ENCODE data around the gene RTL10.

Gene RTL10

DNA sequence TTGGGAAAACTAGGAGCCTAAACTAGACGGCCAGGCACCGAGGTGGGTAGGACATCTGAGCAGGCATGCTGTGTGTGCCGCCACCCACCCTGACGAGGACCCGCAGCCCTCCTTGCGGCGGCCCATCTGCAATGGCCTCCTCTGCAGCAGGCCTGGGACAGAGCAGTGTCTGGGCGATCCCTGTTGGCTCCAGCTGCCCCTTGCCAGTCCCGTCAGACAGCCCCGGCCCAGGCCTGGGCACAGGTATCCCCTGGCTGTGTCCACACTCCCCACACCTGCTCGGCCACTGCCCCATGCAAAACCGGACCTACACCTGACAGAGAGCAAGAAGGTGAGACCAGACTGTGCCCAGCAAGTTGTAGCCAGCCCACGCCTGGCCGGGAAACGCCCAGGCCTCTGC lies 38.7 kb upstream of the RTL10 start:
- no peak for TF ChIP-seq CTCF (IDR thresholded peaks at IDR 0.05; ENCODE audit: borderline replicate concordance, control extremely low read depth, extremely low read depth, insufficient read depth, missing control alignments)
- no peak for DNase-seq (ENCODE audit: low spot score)
- in situ Hi-C loops (cut with MboI; ENCODE audit: low sequenced_read_pairs, unreplicated experiment): no loop called here

DNA sequence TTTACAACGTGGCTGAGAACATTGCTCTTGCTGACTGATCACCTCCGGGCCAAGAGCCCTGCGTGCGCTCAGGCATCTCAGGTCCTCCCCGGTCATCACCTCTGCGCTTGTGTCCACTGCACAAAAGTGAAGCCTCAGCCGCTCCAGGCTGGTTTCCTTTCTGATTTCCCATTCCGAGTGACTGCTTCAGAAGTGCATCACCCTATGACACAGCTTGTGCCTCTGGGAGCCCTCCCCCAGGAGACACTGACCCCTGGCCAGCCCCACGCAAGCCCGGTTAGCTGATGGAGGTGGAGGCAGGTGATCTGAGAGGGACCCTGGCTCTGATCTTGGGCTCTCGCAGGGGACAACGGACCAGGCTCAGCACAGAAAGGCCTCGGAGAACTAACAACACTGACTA lies 38.3 kb upstream of the RTL10 start:
- no peak for DNase-seq (ENCODE audit: low spot score)
- in situ Hi-C loops (cut with MboI; ENCODE audit: low sequenced_read_pairs, unreplicated experiment): no loop called here
- no peak for TF ChIP-seq CTCF (IDR thresholded peaks at IDR 0.05; ENCODE audit: borderline replicate concordance, control extremely low read depth, extremely low read depth, insufficient read depth, missing control alignments)

DNA sequence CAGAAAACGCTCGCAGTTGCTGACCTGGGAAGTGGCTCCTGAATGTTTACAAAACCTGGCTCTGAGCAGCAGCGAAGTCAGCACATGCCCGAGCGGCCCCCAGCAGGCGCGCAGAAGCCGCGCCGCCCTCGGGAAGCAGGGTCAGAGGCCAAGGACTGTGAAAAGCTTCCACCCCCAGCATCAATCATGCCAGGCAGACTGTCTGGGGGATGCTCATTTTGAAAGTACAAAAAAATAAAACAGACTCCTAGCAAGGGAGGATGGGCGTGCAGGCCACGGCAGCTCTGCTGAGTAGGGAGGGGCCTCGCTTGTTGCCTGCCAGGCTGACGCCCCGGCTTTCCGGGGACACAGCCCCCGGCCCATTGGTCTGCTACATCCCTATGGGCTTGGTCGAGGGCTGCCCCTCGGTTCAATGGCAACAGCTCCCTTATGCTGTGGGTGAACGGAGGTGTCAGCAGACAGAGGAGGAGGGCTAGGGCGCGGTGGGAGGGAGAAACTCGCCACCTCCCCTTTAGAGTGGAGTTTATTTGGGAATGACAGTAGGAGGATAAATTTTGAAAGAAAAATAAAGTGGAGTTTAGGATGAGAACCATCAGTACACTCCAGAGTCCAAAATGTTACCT lies 37.7 kb upstream of the RTL10 start:
- in situ Hi-C loops (cut with MboI; ENCODE audit: low sequenced_read_pairs, unreplicated experiment): no loop called here
- TF ChIP-seq CTCF (IDR thresholded peaks at IDR 0.05; ENCODE audit: borderline replicate concordance, control extremely low read depth, extremely low read depth, insufficient read depth, missing control alignments): no peak
- DNase-seq (ENCODE audit: low spot score): peak; percentile 80

- peak; percentile 91 for DNase-seq (ENCODE audit: low spot score)
- TF ChIP-seq CTCF (IDR thresholded peaks at IDR 0.05; ENCODE audit: borderline replicate concordance, control extremely low read depth, extremely low read depth, insufficient read depth, missing control alignments): no peak
- in situ Hi-C loops (cut with MboI; ENCODE audit: low sequenced_read_pairs, unreplicated experiment): no loop called here
Measured at GRCh38 chr22:19891317-19892256, 36.9 kb upstream of the RTL10 start.

DNA sequence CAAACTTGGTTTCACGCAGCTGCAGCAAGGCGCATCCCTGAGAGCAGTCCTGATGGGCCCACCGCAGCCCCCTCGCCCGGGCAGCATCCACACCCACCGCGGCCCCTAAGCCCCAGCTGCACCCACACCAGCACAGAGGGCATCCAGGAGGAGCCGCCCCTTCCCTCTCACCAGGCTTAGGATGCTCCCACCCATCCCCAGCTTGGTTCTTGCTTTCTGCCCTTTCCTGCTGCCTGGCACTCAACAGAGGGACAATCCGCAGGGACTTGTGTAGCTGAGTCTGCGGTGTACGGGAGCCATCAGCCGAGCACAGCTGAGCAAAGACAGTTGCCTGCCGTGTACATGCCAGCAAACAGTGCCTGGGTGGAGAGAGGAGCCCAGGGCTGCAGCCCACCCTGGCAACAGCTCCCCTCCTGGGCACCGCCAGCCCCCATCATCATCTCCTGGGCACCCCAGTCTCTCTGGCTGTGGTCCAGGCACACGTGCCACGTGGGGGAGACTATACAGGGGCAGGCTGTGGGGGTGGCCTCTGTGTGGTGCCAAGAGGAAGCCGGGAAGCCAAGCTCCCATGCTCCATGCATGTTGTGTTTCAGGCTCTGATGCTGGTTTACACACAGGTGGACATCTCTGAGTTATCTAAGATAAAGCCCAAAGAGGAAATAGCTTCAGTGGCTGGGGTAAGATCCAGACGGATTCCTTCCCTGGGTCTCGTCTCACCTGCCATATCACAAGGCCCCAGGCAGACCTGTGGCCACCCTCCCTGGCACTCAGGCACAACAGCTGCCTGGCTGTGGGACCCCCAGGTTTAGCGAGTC lies 36.0 kb upstream of the RTL10 start:
- in situ Hi-C loops (cut with MboI; ENCODE audit: low sequenced_read_pairs, unreplicated experiment): no loop called here
- no peak for DNase-seq (ENCODE audit: low spot score)
- TF ChIP-seq CTCF (IDR thresholded peaks at IDR 0.05; ENCODE audit: borderline replicate concordance, control extremely low read depth, extremely low read depth, insufficient read depth, missing control alignments): no peak

DNA sequence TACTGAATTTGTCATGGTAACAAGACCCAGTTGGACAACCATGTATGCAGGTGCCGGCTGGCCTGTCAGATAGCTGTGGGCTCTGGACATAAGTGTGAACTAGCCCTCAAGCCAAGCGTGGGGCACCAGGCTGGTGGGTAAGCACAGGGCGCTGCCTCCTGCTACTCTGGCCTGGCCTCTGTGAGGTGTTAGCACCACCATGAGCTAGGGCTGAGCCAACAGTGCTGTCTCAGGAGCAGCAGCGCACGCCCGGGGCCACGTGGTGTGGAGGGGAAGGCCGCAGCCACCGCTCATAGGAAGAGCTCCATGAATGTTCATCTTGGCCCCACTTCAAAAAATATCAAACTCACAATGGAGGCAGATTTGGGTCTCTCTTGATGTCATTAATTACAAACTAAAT lies 35.3 kb upstream of the RTL10 start:
- no peak for TF ChIP-seq CTCF (IDR thresholded peaks at IDR 0.05; ENCODE audit: borderline replicate concordance, control extremely low read depth, extremely low read depth, insufficient read depth, missing control alignments)
- no peak for DNase-seq (ENCODE audit: low spot score)
- in situ Hi-C loops (cut with MboI; ENCODE audit: low sequenced_read_pairs, unreplicated experiment): no loop called here

All from GM13976 (cell line).